ENCODE measurements around the gene RBM19. TPM values are rescaled to one million over a fixed set of nuclear protein-coding genes. Genes with fewer than 3 reads are reported as not detected.

RBM19 gene
- total and polyA plus RNA-seq, 4 donors, result 17.9 to 33.6 (median 21.9) TPM

GRCh38 chr12:113842699-113843098 is 123.4 kb downstream of the RBM19 start:
- WGBS, 2 donors, result 95 to 96% methylated on average over 4 of the region's 4 CpGs
- DNase-seq (no peak), ATAC-seq (ENCODE audit: insufficient read depth, low FRiP score) (no peak)
- no peak for TF ChIP-seq CTCF (IDR thresholded peaks at IDR 0.05; ENCODE audit: control extremely low read depth, extremely low read depth)
- Histone ChIP-seq H3K27me3 (ENCODE audit: control insufficient read depth in 3 of 3, insufficient read depth in 3 of 3, low read length in 2 of 3) (no peaks in the 10 kb centered on the region), H3K4me3 (no peak overlapping the region), H3K9ac (ENCODE audit: insufficient read depth in 1 of 2, low read length in 2 of 2) (no peak overlapping the region), H3K36me3 (ENCODE audit: control insufficient read depth in 4 of 4, insufficient read depth in 4 of 4, low read length in 4 of 4) (peaks cover 0 to 34% (median 2%) of the 10 kb centered on the region in 4 donors), H3K4me1 (ENCODE audit: control insufficient read depth in 5 of 5, insufficient read depth in 5 of 5, low read length in 5 of 5) (no peaks in the 10 kb centered on the region), H3K9me3 (ENCODE audit: control insufficient read depth in 4 of 4, insufficient read depth in 3 of 4, low read length in 3 of 4) (no peaks in the 10 kb centered on the region), H3K27ac (ENCODE audit: low read depth in 1 of 2, low read length in 1 of 2) (no peak overlapping the region)

- H3K4me3 ChIP-seq, result no peak overlapping the region
- no peak for TF ChIP-seq CTCF (IDR thresholded peaks at IDR 0.05; ENCODE audit: control extremely low read depth, extremely low read depth)
- H3K36me3 ChIP-seq (ENCODE audit: control insufficient read depth in 4 of 4, insufficient read depth in 4 of 4, low read length in 4 of 4), result peaks cover 0 to 31% (median 2%) of the 10 kb centered on the region in 4 donors
- H3K9ac ChIP-seq (ENCODE audit: insufficient read depth in 1 of 2, low read length in 2 of 2), result no peak overlapping the region
- H3K27ac ChIP-seq (ENCODE audit: low read depth in 1 of 2, low read length in 1 of 2), result no peak overlapping the region
- H3K9me3 ChIP-seq (ENCODE audit: control insufficient read depth in 4 of 4, insufficient read depth in 3 of 4, low read length in 3 of 4), result no peaks in the 10 kb centered on the region
- DNase-seq, result no peak
- 86 to 88% methylated on average over 3 of the region's 3 CpGs for WGBS, 2 donors
- no peak for ATAC-seq (ENCODE audit: insufficient read depth, low FRiP score)
- no peaks in the 10 kb centered on the region for H3K4me1 ChIP-seq (ENCODE audit: control insufficient read depth in 5 of 5, insufficient read depth in 5 of 5, low read length in 5 of 5)
- H3K27me3 ChIP-seq (ENCODE audit: control insufficient read depth in 3 of 3, insufficient read depth in 3 of 3, low read length in 2 of 3), result no peaks in the 10 kb centered on the region
Observed at GRCh38 chr12:113841786-113842185, 124.3 kb downstream of the RBM19 start.

- H3K36me3 ChIP-seq (ENCODE audit: control insufficient read depth in 4 of 4, insufficient read depth in 4 of 4, low read length in 4 of 4), result peaks cover 0 to 31% (median 2%) of the 10 kb centered on the region in 4 donors
- DNase-seq, result no peak
- H3K27me3 ChIP-seq (ENCODE audit: control insufficient read depth in 3 of 3, insufficient read depth in 3 of 3, low read length in 2 of 3), result no peaks in the 10 kb centered on the region
- H3K4me1 ChIP-seq (ENCODE audit: control insufficient read depth in 5 of 5, insufficient read depth in 5 of 5, low read length in 5 of 5), result no peaks in the 10 kb centered on the region
- H3K9ac ChIP-seq (ENCODE audit: insufficient read depth in 1 of 2, low read length in 2 of 2), result no peak overlapping the region
- TF ChIP-seq CTCF (IDR thresholded peaks at IDR 0.05; ENCODE audit: control extremely low read depth, extremely low read depth), result no peak
- ATAC-seq (ENCODE audit: insufficient read depth, low FRiP score), result no peak
- no peak overlapping the region for H3K27ac ChIP-seq (ENCODE audit: low read depth in 1 of 2, low read length in 1 of 2)
- 94 to 95% methylated on average over 15 of the region's 15 CpGs for WGBS, 2 donors
- no peak overlapping the region for H3K4me3 ChIP-seq
- no peaks in the 10 kb centered on the region for H3K9me3 ChIP-seq (ENCODE audit: control insufficient read depth in 4 of 4, insufficient read depth in 3 of 4, low read length in 3 of 4)
Observed at GRCh38 chr12:113840401-113841042, 125.6 kb downstream of the RBM19 start.

- H3K36me3 ChIP-seq (ENCODE audit: control insufficient read depth in 4 of 4, insufficient read depth in 4 of 4, low read length in 4 of 4), result peaks cover 0 to 18% (median 2%) of the 10 kb centered on the region in 4 donors
- no peak overlapping the region for H3K27ac ChIP-seq (ENCODE audit: low read depth in 1 of 2, low read length in 1 of 2)
- H3K27me3 ChIP-seq (ENCODE audit: control insufficient read depth in 3 of 3, insufficient read depth in 3 of 3, low read length in 2 of 3), result no peaks in the 10 kb centered on the region
- no peak overlapping the region for H3K9ac ChIP-seq (ENCODE audit: insufficient read depth in 1 of 2, low read length in 2 of 2)
- WGBS, 2 donors, result 91 to 92% methylated on average over 7 of the region's 7 CpGs
- H3K4me3 ChIP-seq, result no peak overlapping the region
- H3K4me1 ChIP-seq (ENCODE audit: control insufficient read depth in 5 of 5, insufficient read depth in 5 of 5, low read length in 5 of 5), result no peaks in the 10 kb centered on the region
- ATAC-seq (ENCODE audit: insufficient read depth, low FRiP score) (no peak), DNase-seq (no peak)
- no peaks in the 10 kb centered on the region for H3K9me3 ChIP-seq (ENCODE audit: control insufficient read depth in 4 of 4, insufficient read depth in 3 of 4, low read length in 3 of 4)
- TF ChIP-seq CTCF (IDR thresholded peaks at IDR 0.05; ENCODE audit: control extremely low read depth, extremely low read depth), result no peak
Observed at GRCh38 chr12:113838896-113839295, 127.2 kb downstream of the RBM19 start.

All from lung (tissue), 12 donors.